Progenitor cell of endocrine pancreas (in vitro differentiated cells): ENCODE measurements around the gene CAPNS1. TPM values are rescaled to one million over a fixed set of nuclear protein-coding genes. Genes with fewer than 3 reads are reported as not detected.
"Not testable (repeated sequence)": the region's sequence is repeated elsewhere in the genome, so short reads cannot be mapped to it uniquely, and the experiment has no call there.

Experiments used
- DNase-seq: peaks from one replicate; pipeline ENCODE4 v3.0.0; 2021; ENCODE audit warnings: low spot score; ENCODE audit not compliant: unreplicated experiment
- H3K27ac Mint-ChIP-seq: 2 replicates; pipeline ENCODE4 v1.8.0; 2021; ENCODE audit warnings: mild to moderate bottlenecking, moderate library complexity, mixed read lengths
- H3K27me3 Mint-ChIP-seq: 2 replicates; pipeline ENCODE4 v1.8.0; 2021; ENCODE audit warnings: mixed read lengths
- H3K36me3 Mint-ChIP-seq: 2 replicates; pipeline ENCODE4 v1.8.0; 2022; ENCODE audit warnings: mixed read lengths; ENCODE audit not compliant: insufficient read depth
- H3K4me1 Mint-ChIP-seq: 2 replicates; pipeline ENCODE4 v1.8.0; 2021; ENCODE audit warnings: low read depth, mixed read lengths
- H3K4me3 Mint-ChIP-seq: 2 replicates; pipeline ENCODE4 v1.8.0; 2021; ENCODE audit warnings: low read depth, mild to moderate bottlenecking, moderate library complexity, mixed read lengths
- H3K9me3 Mint-ChIP-seq: 2 replicates; pipeline ENCODE4 v1.8.0; 2021; ENCODE audit warnings: low read depth, mixed read lengths
- total RNA-seq: library from RNA; stranded (reverse); gene quantifications from 2 replicates; pipeline ENCODE4 v1.2.1, GENCODE V29; 2021
- TF ChIP-seq, protein P1 (sequence below): fragments of 200-600 bp; sonication (generic); IDR thresholded peaks from one replicate; pipeline ENCODE4 v1.5.0; 2021; ENCODE audit warnings: antibody characterized with exemption, mild to moderate bottlenecking; ENCODE audit not compliant: unreplicated experiment

Gene CAPNS1
- total RNA-seq, 1 donor from 2014 or later = 435 TPM

- H3K4me3 Mint-ChIP-seq = no peak overlapping the region
- H3K36me3 Mint-ChIP-seq = no peaks in the 10 kb centered on the region
- DNase-seq = no peak
- H3K27me3 Mint-ChIP-seq = no peaks in the 10 kb centered on the region
- H3K4me1 Mint-ChIP-seq = peaks cover 4% of the 10 kb centered on the region
- TF ChIP-seq, protein P1, sequence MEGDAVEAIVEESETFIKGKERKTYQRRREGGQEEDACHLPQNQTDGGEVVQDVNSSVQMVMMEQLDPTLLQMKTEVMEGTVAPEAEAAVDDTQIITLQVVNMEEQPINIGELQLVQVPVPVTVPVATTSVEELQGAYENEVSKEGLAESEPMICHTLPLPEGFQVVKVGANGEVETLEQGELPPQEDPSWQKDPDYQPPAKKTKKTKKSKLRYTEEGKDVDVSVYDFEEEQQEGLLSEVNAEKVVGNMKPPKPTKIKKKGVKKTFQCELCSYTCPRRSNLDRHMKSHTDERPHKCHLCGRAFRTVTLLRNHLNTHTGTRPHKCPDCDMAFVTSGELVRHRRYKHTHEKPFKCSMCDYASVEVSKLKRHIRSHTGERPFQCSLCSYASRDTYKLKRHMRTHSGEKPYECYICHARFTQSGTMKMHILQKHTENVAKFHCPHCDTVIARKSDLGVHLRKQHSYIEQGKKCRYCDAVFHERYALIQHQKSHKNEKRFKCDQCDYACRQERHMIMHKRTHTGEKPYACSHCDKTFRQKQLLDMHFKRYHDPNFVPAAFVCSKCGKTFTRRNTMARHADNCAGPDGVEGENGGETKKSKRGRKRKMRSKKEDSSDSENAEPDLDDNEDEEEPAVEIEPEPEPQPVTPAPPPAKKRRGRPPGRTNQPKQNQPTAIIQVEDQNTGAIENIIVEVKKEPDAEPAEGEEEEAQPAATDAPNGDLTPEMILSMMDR = no peak
- no peak overlapping the region for H3K27ac Mint-ChIP-seq
- no peaks in the 10 kb centered on the region for H3K9me3 Mint-ChIP-seq
These were observed 33.0 kb downstream of the CAPNS1 start for GRCh38 chr19:36172852-36173251.

- not testable (repeated sequence) for DNase-seq, H3K9me3 Mint-ChIP-seq, H3K27me3 Mint-ChIP-seq, H3K27ac Mint-ChIP-seq, H3K4me3 Mint-ChIP-seq, H3K4me1 Mint-ChIP-seq, H3K36me3 Mint-ChIP-seq
These were observed 34.0 kb downstream of the CAPNS1 start for GRCh38 chr19:36173846-36174245.

DNA sequence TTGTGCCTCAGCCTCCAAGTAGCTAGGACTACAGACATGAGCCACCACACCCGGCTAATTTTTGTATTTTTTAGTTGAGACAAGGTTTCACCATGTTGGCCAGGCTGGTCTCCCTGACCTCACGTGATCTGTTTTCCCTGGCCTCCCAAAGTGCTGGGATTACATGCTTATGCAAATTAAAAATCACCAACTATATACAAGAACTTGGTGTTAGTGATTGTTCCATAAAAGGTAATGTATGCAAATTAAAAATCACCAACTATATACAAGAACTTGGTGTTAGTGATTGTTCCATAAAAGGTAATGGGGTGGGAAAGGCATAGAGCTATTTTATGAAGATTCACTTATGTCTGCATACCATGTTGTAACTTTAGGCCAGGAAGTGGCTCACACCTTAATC lies 39.2 kb downstream of the CAPNS1 start:
- H3K4me1 Mint-ChIP-seq, H3K4me3 Mint-ChIP-seq, H3K9me3 Mint-ChIP-seq, H3K36me3 Mint-ChIP-seq, DNase-seq, H3K27ac Mint-ChIP-seq, H3K27me3 Mint-ChIP-seq: not testable (repeated sequence)

DNA sequence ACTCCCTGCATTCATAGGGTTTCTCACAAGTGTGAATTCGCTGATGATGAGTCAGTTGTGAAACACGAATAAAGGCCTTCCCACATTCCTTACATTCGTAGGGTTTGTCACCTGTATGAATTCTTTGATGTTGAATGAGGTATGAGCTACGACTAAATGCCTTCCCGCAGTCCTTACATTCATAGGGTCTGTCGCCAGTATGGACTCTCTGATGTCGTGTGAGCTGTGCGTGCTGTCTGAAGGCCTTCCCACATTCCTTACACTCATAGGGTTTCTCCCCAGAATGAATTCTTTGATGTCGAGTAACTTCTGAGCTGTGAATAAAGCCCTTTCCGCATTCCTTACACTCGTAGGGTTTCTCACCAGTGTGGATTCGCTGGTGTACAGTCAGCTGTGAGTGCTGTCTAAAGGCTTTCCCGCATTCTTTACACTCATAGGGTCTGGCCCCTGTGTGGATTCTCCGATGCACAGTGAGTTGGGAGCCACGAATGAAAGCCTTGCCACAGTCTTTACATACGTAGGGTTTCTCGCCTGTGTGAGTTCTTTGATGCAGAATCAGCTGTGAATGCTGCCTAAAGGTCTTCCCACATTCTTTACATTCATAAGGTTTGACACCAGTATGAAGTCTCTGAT lies 42.9 kb downstream of the CAPNS1 start:
- H3K36me3 Mint-ChIP-seq = peaks cover 1% of the 10 kb centered on the region
- H3K27ac Mint-ChIP-seq = peak overlapping the region; percentile 12
- H3K9me3 Mint-ChIP-seq = no peaks in the 10 kb centered on the region
- H3K4me1 Mint-ChIP-seq = no peaks in the 10 kb centered on the region
- no peak for DNase-seq
- TF ChIP-seq, protein P1 = no peak
- H3K27me3 Mint-ChIP-seq = no peaks in the 10 kb centered on the region
- H3K4me3 Mint-ChIP-seq = no peak overlapping the region

DNA sequence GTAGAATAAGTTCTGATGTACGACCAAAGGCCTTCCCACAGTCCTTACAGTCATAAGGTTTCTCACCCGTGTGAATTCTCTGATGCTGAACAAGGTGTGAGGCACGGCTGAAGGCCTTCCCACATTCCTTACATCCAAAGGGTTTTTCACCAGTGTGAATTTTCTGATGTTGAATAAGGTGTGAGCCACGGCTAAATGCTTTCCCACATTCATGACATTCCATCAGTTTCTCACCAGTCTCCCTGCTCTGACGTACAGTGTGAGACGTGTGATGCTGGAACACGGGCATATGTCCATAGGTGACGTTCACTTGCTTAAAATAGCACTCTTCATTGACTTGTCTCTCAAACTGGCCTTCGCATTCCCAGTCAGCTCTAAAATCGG lies 43.4 kb downstream of the CAPNS1 start:
- no peaks in the 10 kb centered on the region for H3K9me3 Mint-ChIP-seq
- TF ChIP-seq, protein P1 = no peak
- no peak for DNase-seq
- no peak overlapping the region for H3K4me3 Mint-ChIP-seq
- no peaks in the 10 kb centered on the region for H3K27me3 Mint-ChIP-seq
- peak overlapping the region; percentile 12 for H3K27ac Mint-ChIP-seq
- no peaks in the 10 kb centered on the region for H3K4me1 Mint-ChIP-seq
- H3K36me3 Mint-ChIP-seq = peaks cover 1% of the 10 kb centered on the region

GRCh38 chr19:36186722-36187121 lies 46.9 kb downstream of the CAPNS1 start:
- DNase-seq, H3K27me3 Mint-ChIP-seq, H3K27ac Mint-ChIP-seq, H3K9me3 Mint-ChIP-seq, H3K4me1 Mint-ChIP-seq, H3K36me3 Mint-ChIP-seq, H3K4me3 Mint-ChIP-seq: not testable (repeated sequence)

DNA sequence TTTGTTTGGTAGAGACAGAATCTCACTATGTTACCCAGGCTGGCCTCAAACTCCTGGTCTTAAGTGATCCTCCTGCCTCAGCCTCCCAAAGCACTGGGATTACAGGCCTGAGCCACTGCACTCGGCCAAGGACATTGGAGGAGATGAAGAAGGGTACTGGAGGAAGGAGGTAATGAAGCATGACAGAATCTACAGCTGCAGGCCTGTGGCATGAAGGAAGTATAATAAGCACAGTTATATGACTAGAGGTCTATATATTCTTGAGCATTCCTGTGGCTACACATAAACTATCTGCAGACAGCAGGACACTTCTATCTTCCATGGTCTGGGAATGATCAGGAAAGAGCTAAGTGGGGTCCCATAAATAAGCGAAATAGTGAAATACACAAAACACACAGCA lies 56.4 kb downstream of the CAPNS1 start:
- Mint-ChIP-seq H3K27me3 (no peaks in the 10 kb centered on the region), H3K4me1 (no peaks in the 10 kb centered on the region), H3K9me3 (no peaks in the 10 kb centered on the region), H3K4me3 (no peak overlapping the region), H3K27ac (no peak overlapping the region), H3K36me3 (peaks cover 9% of the 10 kb centered on the region)
- TF ChIP-seq, protein P1 = no peak
- no peak for DNase-seq
